HG03520 (cell line): ENCODE measurements around the gene SPP1.
"Not testable (repeated sequence)": the region's sequence is repeated elsewhere in the genome, so short reads cannot be mapped to it uniquely, and the experiment has no call there.

ENCODE experiments used
- ATAC-seq: cut with Tn5 transposase; IDR thresholded peaks from one replicate; pipeline ENCODE4 v1.9.1; 2021; ENCODE audit warnings: mild to moderate bottlenecking, moderate library complexity; ENCODE audit not compliant: unreplicated experiment

The SPP1 gene

DNA sequence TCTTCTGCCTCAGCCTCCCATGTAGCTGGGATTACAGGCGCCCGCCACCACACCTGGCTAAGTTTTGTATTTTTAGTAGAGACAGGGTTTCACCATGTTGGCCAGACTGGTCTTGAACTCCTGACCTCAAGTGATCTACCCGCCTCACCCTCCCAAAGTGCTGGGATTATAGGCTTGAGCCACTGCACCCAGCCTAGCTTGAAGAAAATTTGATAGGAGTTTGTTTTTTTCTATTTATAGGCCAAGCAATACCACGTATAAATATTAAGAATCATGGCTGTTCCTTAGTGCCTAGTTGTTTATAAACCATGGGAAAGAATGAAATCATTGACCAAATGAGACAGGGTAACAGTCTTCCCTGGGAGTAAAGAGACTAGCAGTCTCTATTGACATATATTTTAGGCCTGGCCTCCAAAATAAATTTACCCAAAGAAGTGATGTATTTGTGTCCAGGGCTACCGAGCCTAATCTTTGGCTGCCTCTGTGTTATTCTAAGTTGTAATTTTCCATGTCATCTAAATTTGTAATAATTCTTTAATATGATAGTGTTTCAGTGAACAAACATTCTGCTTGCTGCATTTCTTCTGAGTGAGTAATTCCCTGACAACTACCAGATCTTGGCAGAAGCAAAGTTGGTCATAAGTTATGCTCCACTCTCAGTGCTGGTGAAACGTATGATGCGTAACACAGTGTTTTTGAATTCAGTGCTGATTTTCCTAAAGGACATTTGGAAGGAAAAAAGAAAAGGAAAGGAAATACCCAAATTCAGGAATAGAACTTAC, 42.2 kb downstream of the SPP1 start:
- no peak for ATAC-seq

- ATAC-seq: no peak
Observed at GRCh38 chr4:88018466-88018865, 43.0 kb downstream of the SPP1 start.

DNA sequence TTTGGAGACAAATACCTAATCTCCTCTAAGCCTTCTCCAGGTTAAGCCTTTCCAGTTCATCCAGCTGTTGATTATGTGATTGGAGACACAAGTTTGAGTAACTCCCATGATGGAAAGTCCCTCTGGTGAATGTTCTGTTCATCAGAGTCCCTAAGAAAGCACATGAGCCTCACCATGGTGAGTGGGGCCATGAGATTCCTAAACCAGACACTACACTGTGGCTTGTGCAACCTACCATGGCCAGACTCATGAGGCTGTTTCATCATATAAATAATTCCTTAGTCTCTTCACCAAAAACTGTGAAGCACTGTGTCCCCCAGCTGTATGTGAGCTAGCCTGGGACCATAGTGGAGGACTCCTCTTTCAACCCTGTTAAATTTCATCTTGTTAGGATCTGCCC, 46.3 kb downstream of the SPP1 start:
- ATAC-seq: no peak

GRCh38 chr4:88022289-88022688, 46.8 kb downstream of the SPP1 start:
- ATAC-seq: no peak

DNA sequence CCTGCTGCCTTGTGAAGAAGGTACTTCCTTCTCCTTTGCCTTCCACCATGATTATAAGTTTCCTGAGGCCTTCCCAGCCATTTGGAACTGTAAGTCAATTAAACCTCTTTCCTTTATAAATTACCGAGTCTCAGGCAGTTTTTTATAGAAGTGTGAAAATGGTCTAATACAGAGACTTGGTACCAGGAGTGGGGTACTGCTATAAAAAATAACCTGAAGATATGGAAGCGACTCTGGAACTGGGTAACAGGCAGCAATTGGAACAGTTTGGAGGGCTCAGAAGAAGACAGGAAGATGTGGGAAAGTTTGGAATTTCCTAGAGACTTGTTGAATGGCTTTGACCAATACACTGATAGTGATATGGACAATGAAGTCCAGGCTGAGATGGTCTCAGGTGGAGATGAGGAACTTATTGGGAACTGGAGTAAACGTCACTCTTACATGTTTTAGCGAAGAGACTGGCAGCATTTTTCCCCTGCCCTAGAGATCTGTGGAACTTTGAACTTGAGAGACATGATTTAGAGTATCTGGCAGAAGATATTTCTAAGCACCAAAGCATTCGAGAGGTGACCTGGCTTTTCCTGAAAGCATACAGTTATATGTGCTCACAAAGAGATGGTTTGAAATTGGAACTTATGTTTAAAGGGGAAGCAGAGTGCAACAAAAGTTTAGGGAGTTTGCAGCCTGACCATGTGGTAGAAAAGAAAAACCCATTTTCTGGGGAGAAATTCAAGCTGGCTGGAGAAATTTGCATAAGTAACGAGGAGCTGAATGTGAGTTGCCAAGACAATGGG, 50.6 kb downstream of the SPP1 start:
- ATAC-seq: not testable (repeated sequence)

- no peak for ATAC-seq
Observed at GRCh38 chr4:88027611-88028608, 52.4 kb downstream of the SPP1 start.

DNA sequence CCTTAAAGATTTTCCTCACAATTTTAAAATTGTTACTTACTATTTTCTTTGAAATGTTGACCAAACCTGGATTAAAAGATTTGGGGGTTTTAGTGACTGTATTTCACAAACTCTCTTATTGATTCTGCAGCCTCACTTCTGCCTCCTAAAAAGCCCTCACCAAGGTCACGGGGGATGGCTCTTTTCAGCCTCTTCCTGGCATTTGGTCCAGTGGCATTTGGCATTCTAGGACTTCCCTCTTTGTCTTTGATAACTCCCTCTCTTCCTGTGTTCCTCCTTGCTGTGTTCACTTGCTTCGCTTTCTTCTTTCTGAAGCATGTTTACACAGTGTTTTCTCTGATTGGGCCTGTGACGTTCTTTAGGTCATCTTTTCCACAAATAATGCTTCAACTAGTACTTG, 53.4 kb downstream of the SPP1 start:
- no peak for ATAC-seq

DNA sequence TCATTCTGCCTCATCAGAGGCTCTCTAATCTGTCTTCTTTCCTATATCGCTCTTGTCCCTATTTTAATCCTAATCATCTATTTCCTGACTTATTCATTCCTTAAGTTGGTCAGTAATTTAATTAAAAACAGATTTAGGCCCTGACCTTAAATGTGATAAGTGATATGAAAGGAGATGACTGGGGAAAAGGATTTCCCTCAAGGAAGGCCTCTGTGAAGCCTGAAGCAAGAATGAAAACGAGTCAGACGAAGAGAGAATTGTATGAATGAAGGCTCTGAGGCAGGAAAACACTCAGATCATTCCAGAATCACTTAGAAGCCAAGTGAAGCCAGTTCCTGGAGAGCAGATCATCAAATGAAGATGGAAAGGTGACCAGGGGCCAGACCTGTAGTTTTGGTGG, 54.0 kb downstream of the SPP1 start:
- no peak for ATAC-seq

DNA sequence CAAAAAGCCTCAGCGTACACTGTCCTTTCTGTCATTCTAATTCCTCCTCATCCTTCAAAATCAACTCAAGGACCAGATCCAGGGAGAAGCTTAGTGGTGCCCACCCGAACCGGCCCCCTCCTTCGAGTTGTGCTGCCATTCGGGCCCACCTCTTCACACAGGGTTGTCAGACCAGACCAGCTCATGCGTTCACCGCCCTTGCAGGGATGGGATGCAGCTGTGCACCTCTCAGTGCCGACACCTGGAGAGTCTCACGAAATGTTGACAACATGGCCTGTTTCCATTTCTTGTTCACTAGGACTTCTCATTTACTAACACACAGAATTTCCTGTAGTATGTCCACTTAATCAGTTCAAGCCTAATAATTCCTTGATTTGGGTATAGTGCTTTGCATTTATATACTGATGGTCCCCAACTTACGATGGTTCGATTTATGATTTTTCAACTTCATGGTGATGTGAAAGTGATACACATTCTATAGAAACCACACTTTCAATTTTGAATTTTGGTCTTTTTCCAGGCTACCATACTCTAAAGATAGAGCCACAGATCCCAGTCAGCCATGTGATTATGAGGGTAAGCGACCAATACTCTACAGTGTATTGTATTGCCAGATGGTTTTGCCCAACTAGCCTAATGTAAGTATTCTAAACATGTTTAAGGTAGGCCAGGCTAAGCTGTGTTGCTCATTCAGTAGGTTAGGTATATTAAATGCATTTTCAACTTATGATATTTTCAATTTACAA, 55.2 kb downstream of the SPP1 start:
- no peak for ATAC-seq
